ENCODE data around the gene SEPTIN12. TPM values are rescaled to one million over a fixed set of nuclear protein-coding genes. Genes with fewer than 3 reads are reported as not detected.
"Not testable (repeated sequence)": the region's sequence is repeated elsewhere in the genome, so short reads cannot be mapped to it uniquely, and the experiment has no call there.

SEPTIN12 gene
- total RNA-seq, 3 donors from 2014 or later, result not detected

GRCh38 chr16:4788910-4789309 is 765 bp upstream of the SEPTIN12 start:
- intact Hi-C loops (cut with DNase I; ENCODE audit: low total_unique reads), result no loop called here
- Histone ChIP-seq H3K4me1 (no peaks in the 10 kb centered on the region), H3K27me3 (no peaks in the 10 kb centered on the region), H3K9me3 (no peaks in the 10 kb centered on the region), H3K36me3 (no peaks in the 10 kb centered on the region), H3K4me3 (no peak overlapping the region), H3K27ac (no peak overlapping the region)
- no peak for DNase-seq (ENCODE audit: low spot score in 2 of 2)
- TF ChIP-seq POLR2A (IDR thresholded peaks at IDR 0.05) (no peak), POLR2AphosphoS5 (IDR thresholded peaks at IDR 0.05) (no peak), CTCF (IDR thresholded peaks at IDR 0.05) (no peak)

DNA sequence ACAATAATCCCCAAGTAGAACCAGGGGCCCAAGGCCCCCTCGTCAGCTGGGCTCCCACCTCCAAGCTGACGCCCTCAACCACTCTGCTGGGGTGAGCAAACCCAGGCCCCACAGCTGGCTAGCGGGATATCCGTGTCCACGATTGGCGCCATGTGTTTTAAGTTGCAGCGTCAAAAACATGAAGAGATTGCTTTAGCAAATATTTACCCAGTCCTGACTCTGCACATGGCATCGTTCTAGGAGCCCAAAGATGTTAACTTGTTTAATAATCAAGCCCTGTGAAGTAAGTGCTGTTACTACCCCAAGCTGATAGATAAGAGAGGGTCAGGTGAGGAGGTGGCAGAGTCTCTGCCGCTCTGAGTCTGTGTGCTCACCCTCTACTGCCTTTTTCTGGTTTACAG is 344 bp upstream of the SEPTIN12 start:
- no peak for DNase-seq (ENCODE audit: low spot score in 2 of 2)
- no peak overlapping the region for H3K4me3 ChIP-seq
- no peaks in the 10 kb centered on the region for H3K27me3 ChIP-seq
- intact Hi-C loops (cut with DNase I; ENCODE audit: low total_unique reads), result no loop called here
- H3K4me1 ChIP-seq, result no peaks in the 10 kb centered on the region
- TF ChIP-seq CTCF (IDR thresholded peaks at IDR 0.05) (no peak), POLR2AphosphoS5 (IDR thresholded peaks at IDR 0.05) (no peak), POLR2A (IDR thresholded peaks at IDR 0.05) (no peak)
- H3K27ac ChIP-seq, result no peak overlapping the region
- H3K9me3 ChIP-seq, result no peaks in the 10 kb centered on the region
- H3K36me3 ChIP-seq, result no peaks in the 10 kb centered on the region

GRCh38 chr16:4787068-4787467 is 1.1 kb downstream of the SEPTIN12 start:
- Histone ChIP-seq H3K4me3 (no peak overlapping the region), H3K4me1 (no peaks in the 10 kb centered on the region), H3K9me3 (no peaks in the 10 kb centered on the region), H3K27ac (no peak overlapping the region), H3K27me3 (no peaks in the 10 kb centered on the region), H3K36me3 (no peaks in the 10 kb centered on the region)
- no peak for DNase-seq (ENCODE audit: low spot score in 2 of 2)
- intact Hi-C loops (cut with DNase I; ENCODE audit: low total_unique reads), result no loop called here
- no peak for TF ChIP-seq POLR2AphosphoS5 (IDR thresholded peaks at IDR 0.05)
- TF ChIP-seq POLR2A (IDR thresholded peaks at IDR 0.05), result no peak
- no peak for TF ChIP-seq CTCF (IDR thresholded peaks at IDR 0.05)

DNA sequence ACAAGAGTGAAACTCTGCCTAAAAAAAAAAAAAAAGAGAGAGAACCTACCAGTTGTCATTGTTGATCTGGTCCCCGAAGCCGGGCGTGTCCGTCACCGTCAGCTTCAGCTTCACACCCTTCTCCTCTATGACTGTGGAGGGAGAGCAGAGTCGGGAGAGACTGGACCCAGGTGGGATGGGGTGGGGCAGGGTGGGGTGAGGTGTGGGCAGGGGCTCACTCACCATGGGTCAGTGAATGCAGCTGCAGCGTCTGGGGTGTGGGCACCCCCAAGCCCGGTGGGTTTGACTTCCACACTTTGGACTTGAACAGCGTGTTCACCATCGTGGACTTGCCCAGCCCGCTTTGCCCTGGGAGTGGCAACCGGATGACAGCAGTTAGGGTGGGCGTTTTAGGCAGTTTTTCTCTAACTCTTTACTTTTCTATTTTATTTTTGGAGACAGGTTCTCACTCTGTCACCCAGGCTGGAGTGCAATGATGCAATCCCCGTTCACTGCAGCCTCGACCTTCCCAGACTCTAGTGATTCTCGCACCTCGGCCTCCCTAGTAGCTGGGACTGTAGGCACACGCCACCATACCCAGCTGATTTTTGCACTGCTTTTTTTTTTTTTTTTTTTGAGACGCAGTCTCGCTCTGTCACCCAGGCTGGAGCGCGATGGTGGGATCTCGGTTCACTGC is 2.2 kb downstream of the SEPTIN12 start:
- Histone ChIP-seq H3K9me3 (no peaks in the 10 kb centered on the region), H3K36me3 (no peaks in the 10 kb centered on the region), H3K4me1 (no peaks in the 10 kb centered on the region), H3K27me3 (no peaks in the 10 kb centered on the region), H3K4me3 (no peak overlapping the region), H3K27ac (no peak overlapping the region)
- intact Hi-C loops (cut with DNase I; ENCODE audit: low total_unique reads), result no loop called here
- no peak for TF ChIP-seq CTCF (IDR thresholded peaks at IDR 0.05)
- TF ChIP-seq POLR2AphosphoS5 (IDR thresholded peaks at IDR 0.05), result no peak
- no peak for TF ChIP-seq POLR2A (IDR thresholded peaks at IDR 0.05)
- no peak for DNase-seq (ENCODE audit: low spot score in 2 of 2)

DNA sequence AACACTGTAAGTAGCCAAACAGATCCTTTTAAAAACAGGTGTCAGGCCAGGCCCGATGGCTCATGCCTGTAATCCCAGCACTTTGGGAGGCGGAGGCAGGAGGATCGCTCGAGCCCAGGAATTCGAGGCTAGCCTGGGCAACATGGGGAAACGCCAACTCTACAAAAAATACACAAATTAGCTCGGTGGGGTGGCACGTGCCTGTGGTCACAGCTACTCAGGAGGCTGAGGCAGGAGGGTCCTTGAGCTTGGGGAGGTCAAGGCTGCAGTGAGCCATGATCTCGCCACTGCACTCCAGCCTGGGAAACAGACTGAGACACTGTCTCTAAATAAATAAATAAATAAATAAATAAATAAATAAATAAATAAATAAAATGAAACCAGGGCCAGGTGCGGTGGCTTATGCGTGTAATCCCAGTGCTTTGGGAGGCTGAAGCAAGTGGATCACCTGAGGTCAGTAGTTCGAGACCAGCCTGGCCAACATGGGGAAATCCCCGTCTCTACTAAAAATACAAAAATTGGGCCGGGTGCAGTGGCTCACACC is 3.6 kb downstream of the SEPTIN12 start:
- H3K9me3 ChIP-seq; H3K36me3 ChIP-seq; H3K4me1 ChIP-seq; H3K4me3 ChIP-seq; intact Hi-C loops (cut with DNase I; ENCODE audit: low total_unique reads); DNase-seq (ENCODE audit: low spot score in 2 of 2); H3K27me3 ChIP-seq; H3K27ac ChIP-seq: not testable (repeated sequence)
